SK-N-MC (cell line): ENCODE data around the gene SGMS1.

ENCODE experiments used
- EZH2 ChIP-seq: fragments of 200-600 bp; sonication (generic); IDR thresholded peaks from one replicate; pipeline ENCODE4 v1.6.1; 2017; ENCODE audit warnings: antibody characterized with exemption
- POLR2AphosphoS5 ChIP-seq: IDR thresholded peaks from 2 replicates; pipeline ENCODE4 v1.6.1; 2012; ENCODE audit warnings: mild to moderate bottlenecking, low read depth, low read length, borderline replicate concordance

GRCh38 chr10:50575477-50576244 is 48.1 kb downstream of the SGMS1 start:
- TF ChIP-seq EZH2 = no peak
- TF ChIP-seq POLR2AphosphoS5 = no peak
